HepG2 (cell line): Measurements from ENCODE around the gene ARHGDIA. TPM values are rescaled to one million over a fixed set of nuclear protein-coding genes. Genes with fewer than 3 reads are reported as not detected.

Experiments used
- ADNP ChIP-seq: sonication (generic); formaldehyde crosslinking; IDR thresholded peaks from 2 replicates; pipeline ENCODE4 v1.4.0; 2020; ENCODE audit warnings: missing genetic modification reagents
- ATF2 ChIP-seq: sonication (generic); formaldehyde crosslinking; IDR thresholded peaks from 2 replicates; pipeline ENCODE4 v1.4.0; 2020; ENCODE audit warnings: missing genetic modification reagents
- BCL3 ChIP-seq: sonication (generic); formaldehyde crosslinking; IDR thresholded peaks from 2 replicates; pipeline ENCODE4 v1.5.1; 2020; ENCODE audit warnings: mild to moderate bottlenecking, missing genetic modification reagents, moderate library complexity
- DR1 ChIP-seq: sonication (generic); formaldehyde crosslinking; IDR thresholded peaks from 2 replicates; pipeline ENCODE4 v1.8.0; 2021; ENCODE audit warnings: mild to moderate bottlenecking, missing genetic modification reagents, inconsistent platforms
- MIER3 ChIP-seq: IDR thresholded peaks from 2 replicates; pipeline ENCODE4 v1.6.1; 2016; ENCODE audit warnings: missing compliant biosample characterization, borderline replicate concordance
- MNT ChIP-seq: fragments of 450-650 bp; IDR thresholded peaks from 2 replicates; pipeline ENCODE4 v1.6.1; 2016
- PHF8 ChIP-seq: sonication (generic); formaldehyde crosslinking; IDR thresholded peaks from 2 replicates; pipeline ENCODE4 v1.5.0; 2020; ENCODE audit warnings: missing genetic modification reagents
- POGZ ChIP-seq: sonication (generic); formaldehyde crosslinking; IDR thresholded peaks from 2 replicates; pipeline ENCODE4 v1.4.0; 2020; ENCODE audit warnings: mild to moderate bottlenecking, missing genetic modification reagents
- PRDM10 ChIP-seq: sonication (generic); formaldehyde crosslinking; IDR thresholded peaks from 2 replicates; pipeline ENCODE4 v1.4.0; 2020; ENCODE audit warnings: low read depth, missing genetic modification reagents
- RBM39 ChIP-seq: fragments of 200-400 bp; formaldehyde crosslinking; IDR thresholded peaks from one replicate; pipeline ENCODE4 v1.6.1; 2018; ENCODE audit warnings: antibody characterized with exemption, mild to moderate bottlenecking, low read depth, low read length; ENCODE audit not compliant: poor library complexity, severe bottlenecking
- SOX13 ChIP-seq, 3 experiments: fragments of 450-650 bp in 1 of 3; sonication (generic) in 1 of 3; formaldehyde crosslinking in 1 of 3; IDR thresholded peaks in 2 of 3; conservative IDR thresholded peaks in 1 of 3; 2 replicates each; pipeline versions ENCODE4 v1.5.0 to v1.6.1; 2016 to 2020; ENCODE audit warnings: antibody characterized with exemption in 1 of 3, mild to moderate bottlenecking in 1 of 3, missing compliant biosample characterization in 1 of 3, missing genetic modification reagents in 1 of 3, moderate library complexity in 1 of 3
- ZNF17 ChIP-seq: sonication (generic); formaldehyde crosslinking; IDR thresholded peaks from 2 replicates; pipeline ENCODE4 v1.5.0; 2020; ENCODE audit warnings: mild to moderate bottlenecking, missing genetic modification reagents
- ZNF207 ChIP-seq: fragments of 450-650 bp; IDR thresholded peaks from 2 replicates; pipeline ENCODE4 v1.6.1; 2016; ENCODE audit warnings: antibody characterized with exemption, borderline replicate concordance
- ZNF281 ChIP-seq: sonication (generic); formaldehyde crosslinking; IDR thresholded peaks from 2 replicates; pipeline ENCODE4 v1.4.0; 2020; ENCODE audit warnings: missing genetic modification reagents, borderline replicate concordance
- ZNF317 ChIP-seq: sonication (generic); formaldehyde crosslinking; IDR thresholded peaks from 2 replicates; pipeline ENCODE4 v1.5.0; 2020; ENCODE audit warnings: mild to moderate bottlenecking, missing genetic modification reagents
- ZNF501 ChIP-seq: sonication (generic); formaldehyde crosslinking; IDR thresholded peaks from 2 replicates; pipeline ENCODE4 v1.5.1; 2020; ENCODE audit warnings: mild to moderate bottlenecking, moderate library complexity, missing genetic modification reagents
- ZNF891 ChIP-seq: sonication (generic); formaldehyde crosslinking; IDR thresholded peaks from 2 replicates; pipeline ENCODE4 v1.5.0; 2020; ENCODE audit warnings: mild to moderate bottlenecking, missing genetic modification reagents
- polyA plus RNA-seq, 8 experiments: library from polyadenylated mRNA; depleted of rRNA in 3 of 8; stranded (reverse) in 7 of 8; unstranded in 1 of 8; fragments of >200 nt; fragmentation: Illumina TruSeq in 4 of 8; extraction: Trizol in 4 of 8; gene quantifications; 2 replicates each; pipeline versions ENCODE4 v1.2.1 to v1.2.3, GENCODE V29; 2011 to 2016; ENCODE audit warnings: low read depth in 4 of 8, missing spikeins in 1 of 8, mixed read lengths in 1 of 8; ENCODE audit not compliant: insufficient read depth in 1 of 8
- total RNA-seq, 5 experiments: library from RNA; depleted of rRNA; stranded (reverse); fragments of >200 nt; fragmentation: Illumina TruSeq; extraction: Trizol; gene quantifications; 2 replicates each; pipeline ENCODE4 v1.2.3, GENCODE V29; 2016; ENCODE audit warnings: low read depth in 1 of 5

ARHGDIA gene
- total and polyA plus RNA-seq, 2 of the 13 experiments (the other 11 are each of a cell fraction or from before 2014, with no cell fraction given): 40.0 to 64.0 TPM

GRCh38 chr17:81860756-81861568 is 10.2 kb downstream of the ARHGDIA start (continued):
- TF ChIP-seq ZNF317 (CRISPR knock-in tag) (peak; percentile 92), ZNF501 (CRISPR knock-in tag) (peak; percentile 77), DR1 (CRISPR knock-in tag) (peak; percentile 98), MIER3 (CRISPR knock-in tag) (peak; percentile 88; the same call in 1 of the 2 replicates), BCL3 (CRISPR knock-in tag) (peak; percentile 25; the same call in 1 of the 2 replicates), ZNF281 (peak; percentile 72; the same call in 1 of the 2 replicates), ZNF17 (CRISPR knock-in tag) (no peak), ATF2 (peak; percentile 99), MNT (peak; percentile 93), ZNF207 (no peak), PHF8 (CRISPR knock-in tag) (peak; percentile 97), POGZ (CRISPR knock-in tag) (peak; percentile 92), RBM39 (peak; percentile 71), ZNF891 (peak; percentile 1), PRDM10 (peak; percentile 53; the same call in 1 of the 2 replicates), ADNP (CRISPR knock-in tag) (no peak), SOX13 (IDR thresholded peaks at IDR 0.05) (no peak), SOX13 (CRISPR knock-in tag; conservative IDR thresholded peaks at IDR 0.05 in 1 of 2, IDR thresholded peaks at IDR 0.05 in 1 of 2) (peak in 1 of 2 experiments; percentile 54; a peak in 3 of 4 replicates)
